NT2/D1 (cell line): Measurements from ENCODE around the gene PHLPP1.

ENCODE experiments used
- SUZ12 ChIP-seq: IDR thresholded peaks from 2 replicates; pipeline ENCODE4 v1.6.1; 2011; ENCODE audit not compliant: insufficient read length, insufficient read depth; ENCODE audit errors: extremely low read depth
- YY1 ChIP-seq: IDR thresholded peaks from 2 replicates; pipeline ENCODE4 v1.6.1; 2011; ENCODE audit not compliant: insufficient read length, insufficient read depth
- ZNF274 ChIP-seq: IDR thresholded peaks from 2 replicates; pipeline ENCODE4 v1.6.1; 2011; ENCODE audit warnings: mild to moderate bottlenecking, low read depth, low read length

- no peak for TF ChIP-seq SUZ12
- no peak for TF ChIP-seq ZNF274
- TF ChIP-seq YY1 = no peak
Observed at GRCh38 chr18:62729487-62730386, 14.4 kb downstream of the PHLPP1 start.
